Peyer's patch (tissue), 4 donors: Measurements from ENCODE around the gene ZNF667.

Source experiments
- POLR2A ChIP-seq, 2 donors: fragments of 450-650 bp; IDR thresholded peaks; one replicate each; pipeline ENCODE4 v1.5.1; 2017; ENCODE audit warnings: antibody characterized with exemption in 2 of 2, mild to moderate bottlenecking in 2 of 2, moderate library complexity in 2 of 2
- TF ChIP-seq, protein P1 (sequence below), 6 experiments: fragments of 450-650 bp in 4 of 6; fragments of 200-600 bp in 2 of 6; sonication (generic) in 1 of 6; IDR thresholded peaks; one replicate each; pipeline ENCODE4 v1.5.1; 2017 to 2019; ENCODE audit warnings: antibody characterized with exemption in 6 of 6, mild to moderate bottlenecking in 3 of 6, moderate library complexity in 1 of 6

DNA sequence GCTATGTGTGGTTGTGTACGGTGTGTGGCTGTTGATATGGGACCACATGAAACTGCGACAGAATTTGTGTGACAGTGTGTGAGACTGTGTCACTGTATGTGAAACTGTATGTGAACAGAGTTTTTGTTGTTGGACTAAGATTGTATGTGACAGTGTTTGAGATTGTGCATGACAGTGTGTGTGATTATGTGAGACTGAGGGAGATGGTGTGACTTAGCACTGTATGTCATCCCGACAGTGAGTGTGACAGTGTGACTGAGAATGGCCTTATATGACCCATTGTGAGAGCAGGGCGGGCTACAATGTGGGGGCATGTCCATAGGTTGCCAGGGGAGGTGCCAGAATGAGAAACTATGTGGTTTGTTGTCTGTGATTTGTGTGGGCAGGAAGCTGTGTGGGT, 72.1 kb downstream of the ZNF667 start:
- TF ChIP-seq, protein P1, sequence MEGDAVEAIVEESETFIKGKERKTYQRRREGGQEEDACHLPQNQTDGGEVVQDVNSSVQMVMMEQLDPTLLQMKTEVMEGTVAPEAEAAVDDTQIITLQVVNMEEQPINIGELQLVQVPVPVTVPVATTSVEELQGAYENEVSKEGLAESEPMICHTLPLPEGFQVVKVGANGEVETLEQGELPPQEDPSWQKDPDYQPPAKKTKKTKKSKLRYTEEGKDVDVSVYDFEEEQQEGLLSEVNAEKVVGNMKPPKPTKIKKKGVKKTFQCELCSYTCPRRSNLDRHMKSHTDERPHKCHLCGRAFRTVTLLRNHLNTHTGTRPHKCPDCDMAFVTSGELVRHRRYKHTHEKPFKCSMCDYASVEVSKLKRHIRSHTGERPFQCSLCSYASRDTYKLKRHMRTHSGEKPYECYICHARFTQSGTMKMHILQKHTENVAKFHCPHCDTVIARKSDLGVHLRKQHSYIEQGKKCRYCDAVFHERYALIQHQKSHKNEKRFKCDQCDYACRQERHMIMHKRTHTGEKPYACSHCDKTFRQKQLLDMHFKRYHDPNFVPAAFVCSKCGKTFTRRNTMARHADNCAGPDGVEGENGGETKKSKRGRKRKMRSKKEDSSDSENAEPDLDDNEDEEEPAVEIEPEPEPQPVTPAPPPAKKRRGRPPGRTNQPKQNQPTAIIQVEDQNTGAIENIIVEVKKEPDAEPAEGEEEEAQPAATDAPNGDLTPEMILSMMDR (IDR thresholded peaks at IDR 0.05): no peak
- TF ChIP-seq POLR2A (IDR thresholded peaks at IDR 0.05): no peak
